ENCODE measurements around the gene TRIM2.

TRIM2 gene

DNA sequence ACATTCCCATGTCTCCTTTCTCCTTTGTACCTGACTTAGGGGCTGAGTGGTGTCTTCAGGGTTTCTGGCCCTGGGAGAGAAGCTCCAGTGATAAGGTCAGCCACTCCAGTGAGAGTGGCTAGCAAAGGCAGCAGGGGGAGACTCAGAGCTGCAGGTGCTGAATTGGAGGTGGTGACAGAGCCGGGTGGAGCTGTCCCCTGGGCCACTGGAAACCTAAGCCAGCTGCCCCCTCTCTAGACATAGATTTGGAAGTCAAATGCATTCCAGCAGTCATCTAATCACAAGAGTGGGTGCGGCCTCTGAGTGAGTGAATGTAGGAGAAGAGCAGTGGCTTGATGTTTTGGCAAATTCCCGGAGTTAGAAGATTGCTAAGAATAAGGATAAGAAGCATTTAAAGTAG is 28.5 kb downstream of the TRIM2 start:
- FAIRE-seq (no peak), DNase-seq (ENCODE audit: insufficient read length, low spot score) (no peak)
- TF ChIP-seq, protein P1, sequence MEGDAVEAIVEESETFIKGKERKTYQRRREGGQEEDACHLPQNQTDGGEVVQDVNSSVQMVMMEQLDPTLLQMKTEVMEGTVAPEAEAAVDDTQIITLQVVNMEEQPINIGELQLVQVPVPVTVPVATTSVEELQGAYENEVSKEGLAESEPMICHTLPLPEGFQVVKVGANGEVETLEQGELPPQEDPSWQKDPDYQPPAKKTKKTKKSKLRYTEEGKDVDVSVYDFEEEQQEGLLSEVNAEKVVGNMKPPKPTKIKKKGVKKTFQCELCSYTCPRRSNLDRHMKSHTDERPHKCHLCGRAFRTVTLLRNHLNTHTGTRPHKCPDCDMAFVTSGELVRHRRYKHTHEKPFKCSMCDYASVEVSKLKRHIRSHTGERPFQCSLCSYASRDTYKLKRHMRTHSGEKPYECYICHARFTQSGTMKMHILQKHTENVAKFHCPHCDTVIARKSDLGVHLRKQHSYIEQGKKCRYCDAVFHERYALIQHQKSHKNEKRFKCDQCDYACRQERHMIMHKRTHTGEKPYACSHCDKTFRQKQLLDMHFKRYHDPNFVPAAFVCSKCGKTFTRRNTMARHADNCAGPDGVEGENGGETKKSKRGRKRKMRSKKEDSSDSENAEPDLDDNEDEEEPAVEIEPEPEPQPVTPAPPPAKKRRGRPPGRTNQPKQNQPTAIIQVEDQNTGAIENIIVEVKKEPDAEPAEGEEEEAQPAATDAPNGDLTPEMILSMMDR (IDR thresholded peaks at IDR 0.05; ENCODE audit: insufficient read depth, missing control alignments) = peak; percentile 16

DNA sequence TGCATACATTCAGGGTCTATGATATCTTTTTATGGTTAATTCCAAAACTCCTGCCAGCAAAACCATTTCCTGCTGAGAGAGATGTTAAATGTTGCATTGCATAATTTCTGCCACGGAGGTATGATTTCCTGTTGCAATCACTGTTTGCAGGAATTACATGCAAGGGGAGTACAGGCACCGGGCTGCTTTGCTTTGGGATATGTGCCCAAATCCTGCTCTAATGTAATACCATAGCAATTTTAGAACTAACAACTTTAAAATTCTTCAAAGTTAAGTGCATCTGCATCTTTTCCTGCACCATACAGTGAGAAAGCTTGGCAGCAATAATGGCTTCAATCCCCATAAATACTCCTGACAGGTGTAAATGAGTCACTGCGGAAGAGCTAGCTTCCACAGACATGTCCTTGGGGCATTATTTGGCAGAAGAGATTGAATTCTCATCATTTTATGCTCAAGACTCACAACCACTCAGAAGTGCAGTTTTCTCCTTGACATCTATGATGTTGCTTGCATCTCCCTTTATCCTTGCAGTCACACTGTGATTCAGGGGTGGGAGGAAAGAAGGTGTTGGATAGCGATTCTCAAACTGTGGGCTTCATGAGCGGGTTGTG is 29.6 kb downstream of the TRIM2 start:
- FAIRE-seq (no peak), DNase-seq (ENCODE audit: insufficient read length, low spot score) (no peak)
- TF ChIP-seq, protein P1 (IDR thresholded peaks at IDR 0.05; ENCODE audit: insufficient read depth, missing control alignments) = no peak

DNA sequence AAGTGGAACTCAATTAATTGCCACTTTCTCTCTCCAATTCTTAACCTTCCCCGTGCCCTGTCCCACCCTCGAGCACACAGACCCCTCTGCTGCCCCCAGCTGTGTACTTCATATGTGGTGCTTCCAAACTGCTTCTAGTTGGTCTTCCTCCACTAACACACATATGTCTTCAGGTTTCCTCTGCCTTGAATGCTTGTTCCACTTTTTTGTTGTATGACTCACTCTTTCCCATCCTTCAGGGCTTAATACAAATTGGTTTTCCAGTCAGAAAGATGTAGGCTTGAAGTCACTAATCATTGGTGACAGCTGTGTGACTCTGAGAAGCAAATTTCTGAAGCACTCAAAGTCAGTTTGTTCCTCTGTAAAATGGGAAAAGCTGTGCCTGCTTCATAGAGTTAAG is 30.6 kb downstream of the TRIM2 start:
- TF ChIP-seq, protein P1 (IDR thresholded peaks at IDR 0.05; ENCODE audit: insufficient read depth, missing control alignments) = no peak
- DNase-seq (ENCODE audit: insufficient read length, low spot score) (no peak), FAIRE-seq (no peak)

DNA sequence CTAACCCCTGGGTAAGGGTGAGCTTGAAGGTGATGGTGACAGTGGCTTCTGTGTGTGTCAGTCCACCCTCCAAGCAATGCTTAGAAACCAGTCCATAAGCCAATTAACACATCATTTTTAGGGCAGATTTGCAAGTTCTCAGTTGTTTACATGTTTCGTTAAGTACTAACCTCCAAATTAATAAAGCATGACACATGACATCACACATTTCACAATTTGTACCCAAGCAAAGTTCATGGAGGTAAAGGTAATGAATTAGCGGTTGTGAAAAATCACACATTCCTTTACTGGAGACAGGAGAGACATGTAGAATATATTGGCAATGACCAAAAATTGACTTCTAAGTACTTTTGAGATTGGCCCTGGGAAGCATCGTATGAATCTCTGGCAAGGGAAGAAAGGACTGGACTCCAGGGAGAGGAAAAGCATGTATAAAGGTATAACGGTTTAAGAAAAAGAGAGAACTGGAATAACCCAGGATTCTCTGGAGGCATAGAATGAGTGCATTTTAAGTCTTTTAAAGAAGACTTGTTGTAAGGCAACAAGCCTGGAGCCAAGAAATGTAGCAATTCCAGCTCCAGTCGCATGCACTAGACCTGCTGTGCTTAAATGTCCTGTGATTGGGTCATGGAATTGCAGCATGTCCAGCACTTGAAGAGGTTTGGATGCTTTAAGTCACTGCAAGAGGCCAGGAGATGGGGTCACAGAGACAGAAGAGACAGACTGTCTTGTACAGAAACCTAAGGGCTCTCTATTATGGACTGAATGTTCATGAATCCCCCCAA is 34.1 kb downstream of the TRIM2 start:
- no peak for DNase-seq (ENCODE audit: insufficient read length, low spot score)
- FAIRE-seq = no peak
- TF ChIP-seq, protein P1 (IDR thresholded peaks at IDR 0.05; ENCODE audit: insufficient read depth, missing control alignments) = no peak

DNA sequence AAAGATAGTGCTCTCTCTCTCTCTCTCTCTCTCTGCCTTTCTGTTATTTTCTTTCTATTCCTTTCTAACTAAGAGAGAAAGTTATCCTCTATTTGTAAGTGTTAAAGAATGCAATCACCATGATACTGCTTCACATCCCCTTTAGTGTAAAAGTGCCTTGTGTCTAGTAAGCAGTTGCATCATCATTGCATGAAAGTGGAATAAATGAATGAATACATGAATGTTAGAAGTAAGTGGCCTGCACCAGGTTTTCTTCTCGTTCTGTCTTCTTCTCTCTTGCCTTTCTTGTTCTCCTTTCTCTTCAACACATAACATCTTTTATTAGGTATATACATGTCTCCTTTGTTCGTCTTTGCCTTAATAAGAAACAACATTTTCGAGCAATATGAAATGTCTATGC is 35.2 kb downstream of the TRIM2 start:
- DNase-seq (ENCODE audit: insufficient read length, low spot score) = no peak
- FAIRE-seq = no peak
- TF ChIP-seq, protein P1 (IDR thresholded peaks at IDR 0.05; ENCODE audit: insufficient read depth, missing control alignments) = no peak

DNA sequence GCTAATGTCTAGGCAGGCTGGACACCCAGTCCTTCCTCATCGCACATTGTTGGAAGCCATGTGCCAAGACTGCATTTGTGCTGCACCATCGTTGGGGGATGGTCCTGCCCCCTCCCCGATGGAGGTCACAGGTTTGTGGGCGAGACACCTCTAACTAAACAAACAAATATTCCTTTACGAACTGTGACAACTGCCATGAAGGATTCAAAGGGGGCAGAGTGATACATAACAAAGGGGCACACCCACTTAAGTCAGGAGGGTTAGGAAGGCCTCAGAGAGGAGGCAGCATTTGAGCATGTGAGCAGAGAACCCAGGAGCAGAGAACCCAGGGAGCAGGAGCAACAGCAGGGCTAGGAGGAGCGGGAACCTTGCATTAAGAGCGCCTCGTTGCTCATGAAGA is 37.1 kb downstream of the TRIM2 start:
- FAIRE-seq (no peak), DNase-seq (ENCODE audit: insufficient read length, low spot score) (no peak)
- TF ChIP-seq, protein P1 (IDR thresholded peaks at IDR 0.05; ENCODE audit: insufficient read depth, missing control alignments) = no peak

All from D721Med (cell line).